ENCODE results near the gene RPS8.
"Not testable (repeated sequence)": the region's sequence is repeated elsewhere in the genome, so short reads cannot be mapped to it uniquely, and the experiment has no call there.

GRCh38 chr1:44824392-44824791, 49.1 kb downstream of the RPS8 start:
- not testable (repeated sequence) for TF ChIP-seq CTCF (IDR thresholded peaks at IDR 0.05); POLR2AphosphoS5 (IDR thresholded peaks at IDR 0.05; ENCODE audit: low read depth, low read length)

Measured in Panc1 (cell line).